Gastroesophageal sphincter (tissue), 4 donors: ENCODE results near the gene AFG1L. TPM values are rescaled to one million over a fixed set of nuclear protein-coding genes. Genes with fewer than 3 reads are reported as not detected.

Experiments
- ATAC-seq: fragments of 150-250 bp; one replicate; pipeline ENCODE4 v1.9.1; 2016; ENCODE audit warnings: mild to moderate bottlenecking, moderate library complexity
- H3K27ac ChIP-seq, 4 donors: fragments of 200-600 bp; sonication (generic) in 3 of 4; 1 replicate in 3 of 4; 2 replicates in 1 of 4; pipeline ENCODE4 v1.5.1; 2016 to 2019
- H3K27me3 ChIP-seq: fragments of 200-600 bp; sonication (generic); one replicate; pipeline ENCODE4 v1.5.1; 2019
- H3K36me3 ChIP-seq, 2 donors: fragments of 200-600 bp; sonication (generic); one replicate each; pipeline ENCODE4 v1.5.1; 2019; ENCODE audit warnings: control low read depth in 1 of 2
- H3K4me1 ChIP-seq, 3 donors: fragments of 200-600 bp; sonication (generic); 1 replicate in 2 of 3; 2 replicates in 1 of 3; pipeline ENCODE4 v1.5.1; 2016 to 2019; ENCODE audit warnings: control low read depth in 2 of 3
- H3K4me3 ChIP-seq, 2 donors: fragments of 200-600 bp; sonication (generic); one replicate each; pipeline ENCODE4 v1.5.1; 2019; ENCODE audit warnings: mild to moderate bottlenecking in 1 of 2, moderate library complexity in 1 of 2
- H3K9me3 ChIP-seq, 3 donors: fragments of 200-600 bp; sonication (generic); one replicate each; pipeline ENCODE4 v1.5.1; 2017 to 2019; ENCODE audit warnings: control low read depth in 2 of 3
- CTCF ChIP-seq, 4 experiments: fragments of 200-600 bp in 2 of 4; fragments of 450-650 bp in 2 of 4; sonication (generic) in 1 of 4; IDR thresholded peaks; one replicate each; pipeline ENCODE4 v1.5.1; 2017 to 2019; ENCODE audit warnings: antibody characterized with exemption in 4 of 4, mild to moderate bottlenecking in 2 of 4, moderate library complexity in 2 of 4
- EP300 ChIP-seq: sonication (generic); formaldehyde crosslinking; IDR thresholded peaks from one replicate; pipeline ENCODE4 v1.6.1; 2017; ENCODE audit warnings: antibody characterized with exemption, mild to moderate bottlenecking
- POLR2A ChIP-seq, 2 donors: fragments of 450-650 bp; IDR thresholded peaks; one replicate each; pipeline ENCODE4 v1.6.1; 2017; ENCODE audit warnings: antibody characterized with exemption in 2 of 2, mild to moderate bottlenecking in 2 of 2, moderate library complexity in 1 of 2
- POLR2AphosphoS5 ChIP-seq: sonication (generic); formaldehyde crosslinking; IDR thresholded peaks from one replicate; pipeline ENCODE4 v1.6.1; 2017; ENCODE audit warnings: antibody characterized with exemption
- WGBS, 2 donors: methylation state at CpG; one replicate each; pipeline ENCODE4 v1.1.5; 2018; ENCODE audit warnings: low coverage in 1 of 2; 5-methylcytosine and 5-hydroxymethylcytosine counted together
- total RNA-seq, 4 donors: library from RNA; depleted of rRNA; stranded (reverse); fragments of >200 nt; gene quantifications; one replicate each; pipeline ENCODE4 v1.1.0, GENCODE V29; 2016

Gene AFG1L
- total RNA-seq, 4 donors from 2014 or later = 1.6 to 7.6 (median 5.7) TPM

- no peak overlapping the region for H3K4me3 ChIP-seq
- ATAC-seq = no peak
- no peaks in the 10 kb centered on the region for H3K4me1 ChIP-seq
- H3K27me3 ChIP-seq = no peaks in the 10 kb centered on the region
- H3K36me3 ChIP-seq = no peaks in the 10 kb centered on the region
- H3K27ac ChIP-seq = no peak overlapping the region
- TF ChIP-seq EP300 (no peak), CTCF (IDR thresholded peaks at IDR 0.05) (no peak), POLR2A (IDR thresholded peaks at IDR 0.05) (no peak), POLR2AphosphoS5 (no peak)
- 21 to 48% methylated on average over 2 of the region's 2 CpGs for WGBS, 2 donors
- H3K9me3 ChIP-seq = no peaks in the 10 kb centered on the region
These were observed 18.9 kb upstream of the AFG1L start for GRCh38 chr6:108275976-108276375.

- Histone ChIP-seq H3K9me3 (no peaks in the 10 kb centered on the region), H3K36me3 (no peaks in the 10 kb centered on the region), H3K4me3 (no peak overlapping the region), H3K4me1 (no peaks in the 10 kb centered on the region), H3K27ac (no peak overlapping the region), H3K27me3 (no peaks in the 10 kb centered on the region)
- TF ChIP-seq POLR2A (IDR thresholded peaks at IDR 0.05) (no peak), CTCF (IDR thresholded peaks at IDR 0.05) (no peak), POLR2AphosphoS5 (no peak)
- WGBS, 2 donors = 100% methylated on average over 1 of the region's 1 CpG; no CpG with 5 or more reads in 1 of the 2 donors
- no peak for ATAC-seq
These were observed 17.6 kb upstream of the AFG1L start for GRCh38 chr6:108277295-108277694.

GRCh38 chr6:108277831-108278230, 17.0 kb upstream of the AFG1L start:
- Histone ChIP-seq H3K4me1 (no peaks in the 10 kb centered on the region), H3K4me3 (no peak overlapping the region), H3K36me3 (no peaks in the 10 kb centered on the region), H3K9me3 (no peaks in the 10 kb centered on the region), H3K27ac (no peak overlapping the region), H3K27me3 (no peaks in the 10 kb centered on the region)
- TF ChIP-seq EP300 = no peak
- no peak for TF ChIP-seq CTCF (IDR thresholded peaks at IDR 0.05)
- no peak for TF ChIP-seq POLR2A (IDR thresholded peaks at IDR 0.05)
- no peak for TF ChIP-seq POLR2AphosphoS5
- ATAC-seq = no peak
- 64 to 76% methylated on average over 3 of the region's 4 CpGs for WGBS, 2 donors

- H3K9me3 ChIP-seq = no peaks in the 10 kb centered on the region
- H3K27ac ChIP-seq = no peak overlapping the region
- TF ChIP-seq CTCF (IDR thresholded peaks at IDR 0.05) = no peak
- TF ChIP-seq POLR2A (IDR thresholded peaks at IDR 0.05) = no peak
- no peak for TF ChIP-seq POLR2AphosphoS5
- TF ChIP-seq EP300 = no peak
- H3K27me3 ChIP-seq = no peaks in the 10 kb centered on the region
- no peak for ATAC-seq
- H3K4me1 ChIP-seq = no peaks in the 10 kb centered on the region
- no peak overlapping the region for H3K4me3 ChIP-seq
- H3K36me3 ChIP-seq = no peaks in the 10 kb centered on the region
These were observed 9.5 kb upstream of the AFG1L start for GRCh38 chr6:108285381-108285780.

- no peaks in the 10 kb centered on the region for H3K27me3 ChIP-seq
- ATAC-seq = no peak
- H3K4me1 ChIP-seq = no peaks in the 10 kb centered on the region
- no peak for TF ChIP-seq POLR2A (IDR thresholded peaks at IDR 0.05)
- no peak for TF ChIP-seq EP300
- TF ChIP-seq CTCF (IDR thresholded peaks at IDR 0.05) = no peak
- no peak for TF ChIP-seq POLR2AphosphoS5
- H3K36me3 ChIP-seq = no peaks in the 10 kb centered on the region
- H3K4me3 ChIP-seq = no peak overlapping the region
- H3K27ac ChIP-seq = no peak overlapping the region
- WGBS, 2 donors = 73 to 100% methylated on average over 3 to 4 of the region's 4 CpGs
- H3K9me3 ChIP-seq = no peaks in the 10 kb centered on the region
These were observed 8.5 kb upstream of the AFG1L start for GRCh38 chr6:108286366-108286765.
